GM12864 (cell line): ENCODE measurements around the gene OSTN.

Source experiments
- DNase-seq: peaks from one replicate; pipeline ENCODE4 v3.0.0-alpha.2; 2011; ENCODE audit warnings: low read depth
- H3K4me3 ChIP-seq: 2 replicates; pipeline ENCODE4 v1.5.1; 2011; ENCODE audit warnings: mild to moderate bottlenecking, low read depth, low read length, control low read depth
- TF ChIP-seq, protein P1 (sequence below): IDR thresholded peaks from 2 replicates; pipeline ENCODE4 v1.5.1; 2011; ENCODE audit warnings: low read depth, mild to moderate bottlenecking, moderate library complexity, low read length, control low read depth, inconsistent platforms; ENCODE audit errors: missing control alignments

The OSTN gene

DNA sequence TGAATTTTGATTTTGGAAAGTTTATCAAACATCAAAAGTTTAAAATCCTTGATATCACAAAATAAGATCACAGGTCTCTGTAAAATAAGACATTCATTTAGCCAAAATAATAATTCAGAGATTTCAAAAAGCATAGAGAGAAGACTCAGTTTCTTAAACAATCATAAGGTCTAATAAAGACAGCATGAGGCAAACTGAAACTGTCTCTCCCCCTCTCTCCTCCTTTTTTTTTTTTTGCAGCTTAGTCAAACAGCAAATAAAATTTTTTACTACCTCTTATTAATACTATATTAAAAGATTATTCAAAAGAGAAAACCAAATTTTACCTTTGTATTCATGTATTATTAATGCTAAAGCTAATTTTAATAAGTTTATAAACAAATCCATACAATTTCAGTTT lies 57.4 kb downstream of the OSTN start:
- no peak for DNase-seq
- H3K4me3 ChIP-seq: no peak overlapping the region
- TF ChIP-seq, protein P1, sequence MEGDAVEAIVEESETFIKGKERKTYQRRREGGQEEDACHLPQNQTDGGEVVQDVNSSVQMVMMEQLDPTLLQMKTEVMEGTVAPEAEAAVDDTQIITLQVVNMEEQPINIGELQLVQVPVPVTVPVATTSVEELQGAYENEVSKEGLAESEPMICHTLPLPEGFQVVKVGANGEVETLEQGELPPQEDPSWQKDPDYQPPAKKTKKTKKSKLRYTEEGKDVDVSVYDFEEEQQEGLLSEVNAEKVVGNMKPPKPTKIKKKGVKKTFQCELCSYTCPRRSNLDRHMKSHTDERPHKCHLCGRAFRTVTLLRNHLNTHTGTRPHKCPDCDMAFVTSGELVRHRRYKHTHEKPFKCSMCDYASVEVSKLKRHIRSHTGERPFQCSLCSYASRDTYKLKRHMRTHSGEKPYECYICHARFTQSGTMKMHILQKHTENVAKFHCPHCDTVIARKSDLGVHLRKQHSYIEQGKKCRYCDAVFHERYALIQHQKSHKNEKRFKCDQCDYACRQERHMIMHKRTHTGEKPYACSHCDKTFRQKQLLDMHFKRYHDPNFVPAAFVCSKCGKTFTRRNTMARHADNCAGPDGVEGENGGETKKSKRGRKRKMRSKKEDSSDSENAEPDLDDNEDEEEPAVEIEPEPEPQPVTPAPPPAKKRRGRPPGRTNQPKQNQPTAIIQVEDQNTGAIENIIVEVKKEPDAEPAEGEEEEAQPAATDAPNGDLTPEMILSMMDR: no peak

DNA sequence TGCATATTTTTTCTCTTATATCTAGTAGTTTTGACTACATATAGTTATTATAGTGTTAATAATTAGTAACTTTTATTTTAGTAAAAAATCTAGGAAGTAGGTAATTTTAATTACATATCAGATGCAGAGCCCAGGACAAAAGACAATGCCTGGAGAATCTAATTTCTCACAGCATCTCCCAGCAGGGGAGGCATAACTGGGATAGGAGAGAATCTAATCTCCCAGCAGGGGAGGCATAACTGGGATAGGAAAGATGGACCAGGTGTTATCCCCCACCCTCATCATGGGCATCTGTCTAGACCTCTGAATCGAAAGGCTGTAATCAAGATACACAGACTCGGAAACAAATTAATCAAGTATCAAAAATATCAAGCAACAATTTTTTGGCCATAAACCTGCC lies 58.2 kb downstream of the OSTN start:
- TF ChIP-seq, protein P1: no peak
- no peak for DNase-seq
- H3K4me3 ChIP-seq: no peak overlapping the region

DNA sequence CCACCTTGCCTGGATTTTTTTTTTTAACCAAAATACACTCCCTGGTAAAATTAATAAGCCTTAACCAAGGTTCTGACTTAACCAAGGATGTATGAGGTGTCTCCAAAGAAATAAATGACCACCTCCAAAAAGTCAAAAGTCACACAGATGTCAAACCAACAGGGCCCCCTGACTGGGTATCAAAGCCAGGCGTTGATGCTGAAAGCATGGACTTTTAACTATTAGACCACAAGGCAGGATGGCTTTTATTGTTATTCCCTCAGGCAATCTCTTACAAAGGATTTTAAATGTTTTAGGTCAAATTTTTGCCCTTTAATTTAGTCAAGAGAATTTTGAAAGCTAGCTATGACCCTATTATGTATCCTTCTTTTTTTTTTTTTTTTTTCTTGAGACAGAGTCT lies 60.4 kb downstream of the OSTN start:
- no peak for DNase-seq
- TF ChIP-seq, protein P1: no peak
- no peak overlapping the region for H3K4me3 ChIP-seq

DNA sequence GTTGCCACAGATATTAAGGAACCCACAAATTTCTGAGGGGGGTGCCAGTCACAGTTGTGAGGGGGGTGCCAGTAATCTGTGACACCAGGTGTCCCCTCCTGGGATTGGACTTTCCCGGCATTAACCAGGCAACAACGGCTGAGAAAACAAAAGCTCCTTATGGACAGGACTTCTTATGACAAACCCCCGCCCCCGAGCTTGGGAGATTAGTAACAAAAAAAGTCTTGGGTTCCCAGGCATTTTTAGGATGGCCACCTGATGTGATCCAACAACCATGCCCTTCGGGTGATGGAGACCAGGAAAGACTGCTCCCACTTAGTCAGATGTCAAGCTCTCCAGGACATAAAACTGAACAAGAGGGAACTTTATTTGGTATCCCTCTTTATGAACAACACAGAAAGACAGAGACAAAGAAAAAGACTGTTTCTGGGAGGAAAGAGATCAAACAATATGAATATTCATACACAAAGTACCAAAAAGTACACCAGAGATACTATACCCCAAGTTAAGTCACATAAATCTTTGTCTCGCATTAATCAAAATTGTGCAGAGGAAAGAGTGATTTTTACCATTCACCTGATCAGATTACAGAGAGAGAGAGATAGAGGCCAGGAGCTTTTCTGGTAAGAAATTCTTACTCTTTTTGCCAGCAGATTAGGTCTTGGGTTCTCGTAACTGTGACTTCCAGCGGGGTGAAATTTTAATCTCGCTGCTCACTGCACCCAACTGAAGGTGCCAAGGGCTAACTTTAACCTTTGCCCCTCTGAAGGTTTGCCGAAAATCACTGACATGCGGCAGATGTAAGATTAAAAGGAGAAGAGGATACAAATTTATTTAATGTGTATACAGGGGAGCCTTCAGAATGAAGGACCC lies 61.6 kb downstream of the OSTN start:
- TF ChIP-seq, protein P1: no peak
- no peak for DNase-seq
- H3K4me3 ChIP-seq: no peak overlapping the region

DNA sequence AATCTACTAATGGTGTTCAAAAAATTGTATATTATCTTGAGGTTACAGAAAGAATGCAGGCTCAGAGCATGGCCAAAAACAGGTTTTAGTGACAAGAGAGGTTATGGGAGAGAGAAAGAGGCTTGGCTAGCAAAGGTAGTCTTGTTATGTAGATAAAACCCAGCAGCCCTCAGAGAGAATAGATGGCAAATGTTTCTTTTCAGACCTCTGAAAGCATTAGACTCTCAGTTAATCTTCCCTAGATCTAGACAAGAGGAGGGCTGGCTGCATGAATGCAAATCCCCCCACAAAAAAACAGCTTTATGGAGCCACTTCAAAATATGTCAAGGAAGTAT lies 62.2 kb downstream of the OSTN start:
- TF ChIP-seq, protein P1: no peak
- H3K4me3 ChIP-seq: no peak overlapping the region
- DNase-seq: no peak

DNA sequence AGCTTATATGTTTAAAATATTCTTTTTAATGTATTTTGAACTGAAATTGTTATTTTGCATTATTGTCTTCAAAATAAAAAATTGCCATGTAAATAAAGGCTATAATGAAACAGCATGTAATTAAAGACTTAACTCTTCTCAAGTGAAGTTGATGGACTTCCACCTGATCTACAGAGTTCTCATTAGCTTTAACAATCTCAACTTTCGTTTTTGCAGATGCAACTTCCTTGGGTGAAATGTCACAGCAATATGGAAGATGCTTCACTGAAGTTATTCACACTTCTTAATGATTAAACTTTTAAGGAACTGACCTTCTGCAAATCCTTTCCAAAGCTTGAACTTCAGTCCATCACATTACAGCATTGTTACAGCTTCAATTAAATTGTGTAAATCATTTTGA lies 63.6 kb downstream of the OSTN start:
- DNase-seq: no peak
- TF ChIP-seq, protein P1: no peak
- H3K4me3 ChIP-seq: no peak overlapping the region

DNA sequence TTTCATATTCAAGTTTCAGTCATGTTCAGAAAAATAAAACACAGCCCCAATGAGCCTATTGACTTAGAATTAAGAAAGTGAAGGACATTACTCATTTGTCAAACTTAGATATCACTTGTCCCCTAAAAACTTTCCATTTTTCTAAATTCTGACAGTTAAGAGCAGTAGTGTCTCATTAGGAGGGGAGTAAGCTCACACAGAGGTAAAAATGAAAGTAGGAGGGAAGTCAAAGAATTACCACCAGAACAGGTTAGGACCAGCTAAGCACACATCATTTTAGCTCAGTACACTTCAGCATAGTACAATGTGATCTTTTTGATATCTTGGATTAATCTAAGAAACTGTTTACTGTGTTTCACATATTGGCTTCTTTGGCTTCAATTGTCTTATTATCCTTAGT lies 64.3 kb downstream of the OSTN start:
- no peak overlapping the region; the same call in 1 of the 2 replicates for H3K4me3 ChIP-seq
- TF ChIP-seq, protein P1: no peak
- DNase-seq: no peak
